ENCODE results near the gene UBXN7.
A peak's percentile ranks its signal among the peaks of the same experiment; 100 is the strongest.
"Not testable (repeated sequence)": the region's sequence is repeated elsewhere in the genome, so short reads cannot be mapped to it uniquely, and the experiment has no call there.

Gene UBXN7

GRCh38 chr3:196432137-196432879 lies at the start of gene UBXN7:
Gene UBXN7 (minus strand): TSS chr3:196432427. CDS start chr3:196432399, 28 bp downstream.
- peak; percentile 93 for DNase-seq

GRCh38 chr3:196477678-196478077 lies 45.5 kb upstream of the UBXN7 start:
- no peak for DNase-seq

GRCh38 chr3:196472286-196472685 lies 40.1 kb upstream of the UBXN7 start:
- DNase-seq: no peak

- peak; percentile 41 for DNase-seq
These were observed 39.3 kb upstream of the UBXN7 start for GRCh38 chr3:196471551-196471950.

GRCh38 chr3:196470182-196470581 lies 38.0 kb upstream of the UBXN7 start:
- DNase-seq: not testable (repeated sequence)

- no peak for DNase-seq
These were observed 31.6 kb upstream of the UBXN7 start for GRCh38 chr3:196463804-196464203.

GRCh38 chr3:196463478-196463756 lies 31.2 kb upstream of the UBXN7 start:
- no peak for DNase-seq

GRCh38 chr3:196462680-196463477 lies 30.7 kb upstream of the UBXN7 start:
- not testable (repeated sequence) for DNase-seq

- no peak for DNase-seq
These were observed 25.8 kb upstream of the UBXN7 start for GRCh38 chr3:196458063-196458462.

GRCh38 chr3:196457470-196457869 lies 25.2 kb upstream of the UBXN7 start:
- DNase-seq: not testable (repeated sequence)

- peak; percentile 17 for DNase-seq
These were observed 22.7 kb upstream of the UBXN7 start for GRCh38 chr3:196454935-196455334.

GRCh38 chr3:196445391-196445790 lies 13.2 kb upstream of the UBXN7 start:
- DNase-seq: not testable (repeated sequence)

GRCh38 chr3:196444500-196444894 lies 12.3 kb upstream of the UBXN7 start:
- DNase-seq: no peak

GRCh38 chr3:196440696-196441095 lies 8.5 kb upstream of the UBXN7 start:
- DNase-seq: peak; percentile 45

- DNase-seq: peak; percentile 89
These were observed 7.9 kb upstream of the UBXN7 start for GRCh38 chr3:196440041-196440537.

- peak; percentile 58 for DNase-seq
These were observed 768 bp downstream of the UBXN7 start for GRCh38 chr3:196431181-196432136.

GRCh38 chr3:196428041-196428440 lies 4.2 kb downstream of the UBXN7 start:
- no peak for DNase-seq

GRCh38 chr3:196424421-196424820 lies 7.8 kb downstream of the UBXN7 start:
- not testable (repeated sequence) for DNase-seq

- DNase-seq: no peak
These were observed 9.0 kb downstream of the UBXN7 start for GRCh38 chr3:196423044-196423781.

GRCh38 chr3:196421668-196422067 lies 10.6 kb downstream of the UBXN7 start:
- not testable (repeated sequence) for DNase-seq

GRCh38 chr3:196419386-196419785 lies 12.8 kb downstream of the UBXN7 start:
- DNase-seq: no peak

GRCh38 chr3:196418601-196419000 lies 13.6 kb downstream of the UBXN7 start:
- no peak for DNase-seq
